Large intestine (tissue), 3 donors: ENCODE results near the gene TRMU. TPM values are rescaled to one million over a fixed set of nuclear protein-coding genes. Genes with fewer than 3 reads are reported as not detected.
A peak's percentile ranks its signal among the peaks of the same experiment; 100 is the strongest.

ENCODE experiments used
- DNase-seq, 2 donors: peaks; one replicate each; pipeline versions ENCODE4 v3.0.0 to v3.0.0-alpha.2; 2013
- H3K27ac ChIP-seq: one replicate; pipeline ENCODE4 v1.5.1; 2013; ENCODE audit warnings: low read length
- H3K27me3 ChIP-seq: 2 replicates; pipeline ENCODE4 v1.6.1; 2013; ENCODE audit warnings: low read length; ENCODE audit not compliant: control insufficient read depth, insufficient read depth
- H3K36me3 ChIP-seq: 2 replicates; pipeline ENCODE4 v1.6.1; 2013; ENCODE audit warnings: low read length; ENCODE audit not compliant: control insufficient read depth, insufficient read depth
- H3K4me1 ChIP-seq: one replicate; pipeline ENCODE4 v1.6.1; 2013; ENCODE audit warnings: low read length; ENCODE audit not compliant: control insufficient read depth, insufficient read depth
- H3K4me3 ChIP-seq: one replicate; pipeline ENCODE4 v1.5.1; 2013; ENCODE audit warnings: low read length
- H3K9me3 ChIP-seq: one replicate; pipeline ENCODE4 v1.6.1; 2013; ENCODE audit warnings: mild to moderate bottlenecking, low read depth, low read length, moderate library complexity; ENCODE audit not compliant: control insufficient read depth
- WGBS: methylation state at CpG from one replicate; pipeline ENCODE4 v1.1.5; 2013; ENCODE audit warnings: low lambda C conversion rate; ENCODE audit not compliant: insufficient coverage; 5-methylcytosine and 5-hydroxymethylcytosine counted together
- polyA plus RNA-seq: library from polyadenylated mRNA; unstranded; fragments of 120-200 nt; gene quantifications from one replicate; pipeline ENCODE4 v1.2.1, GENCODE V29; 2013

Gene TRMU
- polyA plus RNA-seq, 1 donor, result 42.3 TPM

DNA sequence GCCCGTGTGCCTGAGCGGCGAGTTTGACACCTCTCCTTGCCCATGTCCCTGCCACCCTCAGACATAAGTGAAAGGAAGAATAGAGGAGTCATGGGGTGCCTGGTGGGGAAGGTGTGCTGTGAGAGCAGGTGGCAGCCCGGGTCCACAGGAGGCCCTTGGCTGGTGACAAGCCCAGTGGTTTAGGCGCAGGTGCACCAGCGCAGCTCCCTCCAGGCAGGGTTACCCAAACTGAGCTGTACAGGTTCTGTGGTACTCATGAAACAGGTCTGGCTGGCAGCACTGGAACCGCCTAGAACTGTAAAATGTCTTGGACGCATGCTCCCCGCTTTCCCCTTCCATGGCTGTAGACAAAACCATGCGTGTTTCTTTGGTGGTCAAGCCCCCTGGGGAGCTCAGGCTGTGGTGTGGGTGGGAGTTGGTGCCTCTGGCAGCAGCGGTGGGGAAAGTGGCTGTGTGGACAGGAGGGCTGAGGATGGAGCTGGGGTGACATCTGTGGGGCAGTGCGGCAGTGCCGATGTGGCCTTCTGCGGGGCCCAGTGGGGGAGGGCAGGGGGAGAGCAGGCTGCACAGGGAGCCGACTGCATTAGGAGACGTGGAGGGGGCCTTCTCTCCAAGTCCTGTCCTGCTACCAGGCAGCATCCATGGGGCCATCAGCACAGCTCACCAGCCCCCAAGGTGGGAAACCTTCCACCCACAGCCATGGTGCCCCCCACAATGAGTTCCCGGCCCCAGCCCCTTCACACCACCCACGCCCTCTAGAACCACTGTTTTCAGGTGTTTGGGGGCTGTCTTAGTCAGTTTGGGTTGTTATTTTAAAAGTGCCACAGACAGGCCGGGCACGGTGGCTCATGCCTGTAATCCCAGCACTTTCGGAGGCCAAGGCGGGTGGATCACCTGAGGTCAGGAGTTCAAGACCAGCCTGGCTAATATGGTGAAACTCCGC, 44.4 kb upstream of the TRMU start:
- no peaks in the 10 kb centered on the region for H3K9me3 ChIP-seq
- H3K36me3 ChIP-seq, result peaks cover 76% of the 10 kb centered on the region
- WGBS, result 92% methylated on average over 2 of the region's 23 CpGs
- DNase-seq, result no peak
- H3K4me1 ChIP-seq, result peaks cover 5% of the 10 kb centered on the region
- no peak overlapping the region for H3K27ac ChIP-seq
- H3K4me3 ChIP-seq, result no peak overlapping the region
- H3K27me3 ChIP-seq, result no peaks in the 10 kb centered on the region

DNA sequence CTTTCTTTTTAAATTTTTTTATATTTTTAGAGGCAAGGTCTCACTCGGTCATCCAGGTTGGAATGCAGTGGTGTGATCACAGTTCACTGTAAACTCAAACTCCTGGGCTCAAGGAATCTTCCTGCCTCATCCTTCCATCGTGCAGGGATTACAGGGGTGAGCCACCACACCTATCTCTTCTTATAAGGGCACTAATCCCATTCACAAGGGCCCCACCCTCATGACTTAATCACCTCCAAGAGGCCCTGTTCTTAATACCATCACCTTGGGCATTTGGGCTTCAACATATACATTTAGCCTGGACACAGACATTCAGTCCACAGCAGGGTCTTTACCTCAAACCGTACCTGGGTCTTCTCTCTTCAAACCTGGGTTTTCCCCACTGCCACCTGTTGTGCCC, 43.3 kb upstream of the TRMU start:
- Histone ChIP-seq H3K4me1 (peaks cover 10% of the 10 kb centered on the region), H3K36me3 (peaks cover 66% of the 10 kb centered on the region), H3K9me3 (no peaks in the 10 kb centered on the region), H3K27me3 (no peaks in the 10 kb centered on the region), H3K4me3 (no peak overlapping the region), H3K27ac (no peak overlapping the region)
- no CpG with 5 or more reads among the region's 3 CpGs for WGBS
- no peak for DNase-seq

DNA sequence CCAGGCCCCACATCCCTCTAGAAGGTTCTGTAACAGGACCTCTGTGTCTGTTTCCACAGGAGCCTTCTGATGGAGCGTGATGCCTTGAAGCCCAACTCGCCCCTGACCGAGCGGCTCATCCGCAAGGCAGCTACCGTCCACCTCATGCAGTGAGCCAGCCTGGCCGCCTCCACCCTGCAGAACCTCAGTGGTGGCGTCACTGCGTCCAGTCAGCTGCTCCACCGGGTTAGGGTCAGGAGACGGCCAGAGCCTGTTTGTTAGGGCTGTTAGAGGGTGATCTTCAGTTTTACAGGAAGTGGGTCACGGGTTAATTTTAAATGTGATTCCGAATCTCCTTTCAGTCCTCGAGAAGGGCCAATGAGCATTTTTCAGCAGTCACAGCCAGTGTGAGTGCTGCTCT, 42.8 kb upstream of the TRMU start:
- peaks cover 12% of the 10 kb centered on the region for H3K4me1 ChIP-seq
- H3K27ac ChIP-seq, result no peak overlapping the region
- DNase-seq, result no peak
- no peaks in the 10 kb centered on the region for H3K9me3 ChIP-seq
- no peaks in the 10 kb centered on the region for H3K27me3 ChIP-seq
- H3K4me3 ChIP-seq, result no peak overlapping the region
- WGBS, result no CpG with 5 or more reads among the region's 14 CpGs
- peaks cover 61% of the 10 kb centered on the region for H3K36me3 ChIP-seq

DNA sequence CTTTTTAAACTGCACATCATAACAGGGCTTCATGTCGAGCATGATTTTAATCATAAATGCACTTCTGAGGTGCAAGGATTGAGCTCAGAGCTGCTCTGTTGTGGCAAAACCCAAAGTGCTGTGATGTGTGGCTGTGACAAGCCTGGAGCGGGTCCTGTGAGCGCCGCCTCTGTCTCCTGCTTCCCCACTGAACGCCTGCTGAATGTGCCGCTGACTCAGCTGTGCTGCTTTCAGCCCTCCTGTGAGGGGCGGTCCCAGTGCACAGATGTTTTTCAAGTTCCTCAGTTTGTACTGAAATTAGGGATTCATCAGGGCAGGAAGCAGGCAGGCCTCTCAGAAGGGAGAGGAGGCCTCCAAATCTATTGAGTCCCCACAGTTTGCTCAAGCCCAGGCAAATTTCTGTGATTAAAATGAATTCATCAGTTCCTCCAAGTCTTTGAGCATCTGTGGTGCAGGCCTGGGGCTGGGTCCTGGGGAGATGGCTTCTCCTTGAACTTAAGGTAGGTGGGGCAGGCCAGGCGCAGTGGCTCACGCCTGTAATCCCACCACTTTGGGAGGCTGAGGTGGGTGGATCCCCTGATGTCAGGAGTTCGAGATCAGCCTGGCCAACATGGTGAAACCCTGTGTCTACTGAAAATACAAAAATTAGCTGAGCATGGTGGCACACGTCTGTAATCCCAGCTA, 41.8 kb upstream of the TRMU start:
- peaks cover 15% of the 10 kb centered on the region for H3K4me1 ChIP-seq
- H3K27ac ChIP-seq, result no peak overlapping the region
- peaks cover 51% of the 10 kb centered on the region for H3K36me3 ChIP-seq
- WGBS, result no CpG with 5 or more reads among the region's 11 CpGs
- no peaks in the 10 kb centered on the region for H3K27me3 ChIP-seq
- no peaks in the 10 kb centered on the region for H3K9me3 ChIP-seq
- H3K4me3 ChIP-seq, result no peak overlapping the region
- no peak for DNase-seq

DNA sequence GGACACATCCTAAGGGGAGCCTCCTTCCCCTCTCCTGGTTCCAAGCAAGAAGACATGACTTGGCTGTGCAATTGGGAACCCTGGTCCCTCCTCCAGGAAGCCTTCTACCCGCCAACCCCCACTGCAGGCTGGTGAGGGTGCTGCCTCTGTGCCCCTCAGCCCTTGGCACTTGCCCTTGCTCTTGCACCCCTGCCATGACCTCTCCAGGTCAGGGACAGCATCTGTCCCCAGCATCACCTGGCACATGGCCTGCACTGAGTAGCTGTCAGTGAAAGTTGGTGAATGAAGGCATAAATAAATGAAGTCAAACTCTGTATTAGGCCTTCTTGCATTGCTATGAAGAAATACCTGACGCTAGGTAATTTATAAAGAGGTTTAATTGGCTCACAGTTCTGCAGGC, 40.7 kb upstream of the TRMU start:
- Histone ChIP-seq H3K27ac (no peak overlapping the region), H3K36me3 (peaks cover 40% of the 10 kb centered on the region), H3K4me1 (peaks cover 15% of the 10 kb centered on the region), H3K27me3 (no peaks in the 10 kb centered on the region), H3K4me3 (no peak overlapping the region), H3K9me3 (no peaks in the 10 kb centered on the region)
- DNase-seq, result no peak
- no CpG with 5 or more reads among the region's 2 CpGs for WGBS

DNA sequence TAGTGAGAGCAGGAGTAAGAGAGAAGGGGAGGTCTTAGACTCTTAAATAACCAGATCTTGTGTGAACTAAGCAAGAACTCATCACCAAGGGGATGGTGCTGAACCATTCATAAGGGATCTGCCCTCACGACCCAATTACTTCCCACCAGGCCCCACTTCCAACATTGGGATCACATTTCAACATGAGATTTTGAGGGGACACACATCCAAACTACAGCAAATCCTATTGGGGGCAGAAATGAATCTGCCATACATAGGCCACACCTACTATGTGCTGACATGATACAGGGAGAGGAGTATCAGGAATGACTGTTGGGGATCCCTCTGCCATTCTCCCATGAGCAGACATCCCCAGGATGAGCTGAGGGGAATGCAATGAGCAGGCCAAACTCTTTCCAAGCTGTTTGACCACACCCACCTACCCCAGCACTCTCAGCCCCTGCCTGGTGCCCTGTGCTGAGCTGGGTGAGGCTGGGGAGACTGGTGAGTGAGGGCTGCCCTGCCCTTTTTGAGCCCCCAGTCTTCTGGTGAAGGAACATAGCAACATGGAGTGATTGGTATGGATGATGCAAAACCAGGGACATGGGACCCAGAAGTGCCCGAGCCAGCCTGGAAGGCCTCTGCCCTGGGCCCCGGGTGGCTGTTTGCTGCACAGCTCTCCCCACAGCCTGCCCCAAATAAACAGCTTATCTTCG, 40.1 kb upstream of the TRMU start:
- peak overlapping the region; percentile 72 for H3K4me3 ChIP-seq
- no peak overlapping the region for H3K27ac ChIP-seq
- peaks cover 15% of the 10 kb centered on the region for H3K4me1 ChIP-seq
- WGBS, result no CpG with 5 or more reads among the region's 4 CpGs
- no peaks in the 10 kb centered on the region for H3K27me3 ChIP-seq
- no peak for DNase-seq
- H3K9me3 ChIP-seq, result no peaks in the 10 kb centered on the region
- peaks cover 35% of the 10 kb centered on the region for H3K36me3 ChIP-seq

DNA sequence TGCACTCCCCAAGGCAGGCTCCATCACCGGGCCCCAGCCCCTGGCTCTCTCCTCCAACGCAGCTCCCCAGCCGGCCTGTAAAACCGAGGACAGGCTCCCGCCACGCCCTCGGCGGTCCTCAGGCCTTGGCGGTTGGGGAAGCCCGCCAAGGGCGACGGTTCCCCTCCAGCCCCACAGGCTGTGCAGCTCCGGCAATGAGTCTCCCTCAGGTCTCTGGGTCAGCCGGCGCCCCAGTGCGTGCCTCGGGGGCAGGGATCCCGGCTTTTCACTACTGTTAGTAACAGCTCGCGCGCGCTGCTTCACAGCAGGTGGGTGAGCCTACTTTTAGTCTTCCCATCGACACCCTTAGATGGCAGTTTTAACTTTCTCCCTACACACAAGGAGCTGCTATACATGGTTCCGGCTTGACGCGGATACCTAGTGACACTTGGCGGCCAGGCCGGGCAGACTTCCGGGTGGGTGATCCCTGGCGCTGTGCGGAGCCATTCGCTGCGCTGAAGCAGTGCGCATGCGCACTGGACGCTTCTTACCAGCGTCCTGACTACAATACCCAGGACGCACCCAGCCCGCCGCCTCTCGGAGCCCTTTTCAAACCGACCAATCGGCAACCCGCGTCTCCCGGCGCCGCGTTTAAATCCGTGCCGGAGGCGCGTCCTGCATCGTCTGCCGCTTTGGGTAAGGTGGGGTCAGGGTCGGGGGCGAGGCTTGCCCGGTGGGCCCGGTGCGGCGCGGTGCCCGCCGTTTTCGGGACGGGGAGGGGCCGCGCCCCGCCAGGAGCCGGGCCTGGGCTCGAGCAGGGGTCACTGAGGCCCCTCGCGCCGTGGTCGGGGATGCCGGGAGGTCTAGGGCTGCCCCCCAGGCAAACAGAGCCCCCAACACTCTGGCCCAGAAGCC, 39.0 kb upstream of the TRMU start, which contains the start of gene GTSE1:
Gene GTSE1, plus strand, starts transcription at position 614 of the 894 bp plus-strand sequence. CDS start 531 bp downstream, outside the sequence.
- Histone ChIP-seq H3K9me3 (no peaks in the 10 kb centered on the region), H3K27me3 (no peaks in the 10 kb centered on the region), H3K4me1 (peaks cover 15% of the 10 kb centered on the region), H3K4me3 (peak within 1 kb of the TSS; percentile 72), H3K27ac (peak within 1 kb of the TSS; percentile 85), H3K36me3 (peaks cover 28% of the 10 kb centered on the region)
- no CpG with 5 or more reads among the region's 76 CpGs for WGBS
- DNase-seq, result peak; percentile 98 to 99

DNA sequence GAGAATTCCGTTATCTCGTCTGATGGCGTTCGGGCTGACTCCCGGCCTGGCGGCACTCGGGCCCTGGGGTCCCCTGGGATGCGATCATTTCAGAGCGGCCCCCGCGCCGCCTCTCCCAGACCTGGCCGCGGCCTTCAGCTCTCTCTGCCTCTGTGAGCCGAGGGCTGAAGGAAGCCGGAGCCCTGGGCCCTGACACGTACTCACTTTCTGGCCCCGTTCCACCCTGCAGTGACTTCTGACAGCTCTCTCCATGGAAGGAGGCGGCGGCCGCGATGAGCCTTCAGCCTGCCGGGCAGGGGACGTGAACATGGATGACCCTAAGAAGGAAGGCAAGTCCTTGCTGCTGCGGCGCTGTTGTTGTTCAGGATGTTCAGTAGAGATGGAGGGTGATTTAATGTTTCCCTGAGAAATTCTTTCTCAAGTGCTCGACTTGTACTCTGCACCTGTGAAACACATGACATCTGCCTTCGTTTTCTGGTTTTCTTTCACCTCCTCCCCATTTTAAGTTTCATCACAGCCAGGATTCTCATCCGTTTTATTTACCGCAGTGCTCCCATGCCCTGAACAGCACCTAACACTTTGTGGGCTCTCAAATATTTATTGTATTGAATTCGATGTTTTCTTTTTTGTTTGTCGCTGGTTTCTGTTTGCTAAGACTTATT, 38.2 kb upstream of the TRMU start:
- Histone ChIP-seq H3K4me3 (peak overlapping the region; percentile 72), H3K9me3 (no peaks in the 10 kb centered on the region), H3K27me3 (no peaks in the 10 kb centered on the region), H3K36me3 (peaks cover 20% of the 10 kb centered on the region), H3K4me1 (peaks cover 15% of the 10 kb centered on the region), H3K27ac (no peak overlapping the region)
- WGBS, result 0% methylated on average over 3 of the region's 32 CpGs
- DNase-seq, result peak in 1 of 2 donors; percentile 59

DNA sequence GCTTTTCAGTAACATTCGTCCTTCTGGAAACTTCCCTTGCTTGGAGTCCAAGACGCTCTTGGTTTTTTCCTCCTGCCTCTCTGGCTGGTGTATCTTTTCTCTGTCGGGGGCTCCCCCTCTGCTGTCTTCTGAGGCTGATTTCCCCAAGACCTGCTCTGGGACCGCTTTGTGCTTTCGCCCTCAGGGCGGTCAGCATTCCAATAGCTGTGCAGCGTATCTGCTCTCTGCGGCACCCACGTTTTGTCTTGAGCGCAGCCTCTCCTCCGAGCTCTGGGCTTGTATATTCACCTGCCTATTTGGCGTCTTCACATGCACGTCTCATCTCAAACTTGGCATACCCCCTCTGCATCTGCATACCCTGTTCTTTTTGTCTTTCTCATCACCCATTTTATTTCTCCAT, 36.4 kb upstream of the TRMU start:
- 100% methylated on average over 1 of the region's 13 CpGs for WGBS
- Histone ChIP-seq H3K36me3 (peaks cover 5% of the 10 kb centered on the region), H3K4me3 (no peak overlapping the region), H3K4me1 (peaks cover 15% of the 10 kb centered on the region), H3K27ac (no peak overlapping the region), H3K27me3 (no peaks in the 10 kb centered on the region), H3K9me3 (no peaks in the 10 kb centered on the region)
- DNase-seq, result no peak
